SK-N-SH (cell line): Measurements from ENCODE around the gene DNAJC2. TPM values are rescaled to one million over a fixed set of nuclear protein-coding genes. Genes with fewer than 3 reads are reported as not detected.
"Not testable (repeated sequence)": the region's sequence is repeated elsewhere in the genome, so short reads cannot be mapped to it uniquely, and the experiment has no call there.

Source experiments
- CTCF ChIA-PET: fragments of 300-600, 350-600 bp; formaldehyde crosslinking; extraction: SDS; loops from one replicate; lab custom pipeline; 2021; lab: Yijun Ruan, JAX
- POLR2A ChIA-PET: fragments of 350-600 bp; sonication (Branson Sonifier 250); formaldehyde crosslinking; extraction: SDS; loops from one replicate; lab custom pipeline; 2020; ENCODE audit warnings: antibody characterized with exemption, inconsistent platforms; lab: Yijun Ruan, JAX
- DNase-seq: peaks from one replicate; pipeline ENCODE4 v3.0.0; 2012
- H2AFZ ChIP-seq: fragments of 200-600 bp; sonication (generic); 2 replicates; pipeline ENCODE4 v1.8.1; 2016; ENCODE audit warnings: antibody characterized with exemption, mild to moderate bottlenecking, low read depth
- H3F3A ChIP-seq: fragments of 200-600 bp; sonication (generic); replicated peaks from 2 replicates; pipeline ENCODE3; 2016; ENCODE audit warnings: antibody characterized with exemption, mild to moderate bottlenecking; ENCODE audit not compliant: insufficient read depth
- H3K27ac ChIP-seq, 2 experiments: fragments of 200-500 bp in 1 of 2; fragments of 200-600 bp in 1 of 2; sonication (Bioruptor generic) in 1 of 2; sonication (generic), shearing (Covaris generic) in 1 of 2; 2 replicates each; pipeline versions ENCODE4 v1.5.1 to v1.6.1; 2014 to 2016; ENCODE audit warnings: low read depth in 2 of 2, inconsistent platforms in 1 of 2, low read length in 1 of 2, mild to moderate bottlenecking in 1 of 2, mixed read lengths in 1 of 2
- H3K27me3 ChIP-seq: fragments of 200-600 bp; sonication (generic), shearing (Covaris generic); 2 replicates; pipeline ENCODE4 v1.6.1; 2016; ENCODE audit warnings: mixed run types; ENCODE audit not compliant: insufficient read depth
- H3K36me3 ChIP-seq, 2 experiments: fragments of 200-500 bp in 1 of 2; fragments of 200-600 bp in 1 of 2; sonication (Bioruptor generic) in 1 of 2; sonication (generic) in 1 of 2; replicated peaks in 1 of 2; 2 replicates each; pipeline versions ENCODE3 to v1.5.1; 2014 to 2016; ENCODE audit warnings: low read length in 1 of 2, mild to moderate bottlenecking in 1 of 2; ENCODE audit not compliant: insufficient read depth in 2 of 2, control insufficient read depth in 1 of 2
- H3K4me1 ChIP-seq, 2 experiments: fragments of 200-500 bp in 1 of 2; fragments of 200-600 bp in 1 of 2; sonication (Bioruptor generic) in 1 of 2; sonication (generic), shearing (Covaris generic) in 1 of 2; 2 replicates each; pipeline versions ENCODE4 v1.5.1 to v1.6.1; 2014 to 2016; ENCODE audit warnings: low read depth in 1 of 2, low read length in 1 of 2, mixed run types in 1 of 2; ENCODE audit not compliant: insufficient read depth in 2 of 2, control insufficient read depth in 1 of 2
- H3K4me2 ChIP-seq: fragments of 200-600 bp; sonication (generic), shearing (Covaris generic); 2 replicates; pipeline ENCODE4 v1.6.1; 2017; ENCODE audit warnings: mixed run types
- H3K4me3 ChIP-seq, 2 experiments: fragments of 200-500 bp in 1 of 2; fragments of 200-600 bp in 1 of 2; sonication (Bioruptor generic) in 1 of 2; sonication (generic), shearing (Covaris generic) in 1 of 2; 2 replicates each; pipeline versions ENCODE4 v1.5.1 to v1.8.1; 2014 to 2016; ENCODE audit warnings: low read depth in 2 of 2, inconsistent platforms in 1 of 2, low read length in 1 of 2, mild to moderate bottlenecking in 1 of 2, mixed read lengths in 1 of 2, moderate library complexity in 1 of 2
- H3K79me2 ChIP-seq: fragments of 200-600 bp; sonication (generic); 2 replicates; pipeline ENCODE4 v1.8.1; 2017; ENCODE audit warnings: mild to moderate bottlenecking; ENCODE audit not compliant: insufficient read depth
- H3K9ac ChIP-seq: fragments of 200-600 bp; sonication (generic); 2 replicates; pipeline ENCODE4 v1.6.1; 2017; ENCODE audit warnings: mixed run types
- H3K9me2 ChIP-seq: fragments of 200-600 bp; sonication (generic); 2 replicates; pipeline ENCODE4 v1.6.1; 2017; ENCODE audit warnings: mixed run types
- H3K9me3 ChIP-seq: fragments of 200-600 bp; sonication (generic); 2 replicates; pipeline ENCODE4 v1.6.1; 2017; ENCODE audit warnings: mixed run types, mild to moderate bottlenecking, moderate library complexity
- H4K20me1 ChIP-seq: fragments of 200-600 bp; sonication (generic); 2 replicates; pipeline ENCODE4 v1.6.1; 2017; ENCODE audit warnings: mild to moderate bottlenecking, mixed run types; ENCODE audit not compliant: insufficient read depth
- CHD2 ChIP-seq: fragments of 150-350 bp; IDR thresholded peaks from 2 replicates; pipeline ENCODE4 v1.6.1; 2018; ENCODE audit warnings: low read length; ENCODE audit not compliant: partially characterized antibody
- FOSL2 ChIP-seq: IDR thresholded peaks from 2 replicates; pipeline ENCODE4 v1.4.0; 2012; ENCODE audit warnings: low read depth, mild to moderate bottlenecking, moderate library complexity, borderline replicate concordance
- GABPA ChIP-seq: IDR thresholded peaks from 2 replicates; pipeline ENCODE4 v1.4.0; 2012; ENCODE audit warnings: low read depth, mild to moderate bottlenecking
- JUND ChIP-seq: IDR thresholded peaks from 2 replicates; pipeline ENCODE4 v1.4.0; 2012
- RCOR1 ChIP-seq: fragments of 150-350 bp; IDR thresholded peaks from 2 replicates; pipeline ENCODE4 v1.6.1; 2017; ENCODE audit warnings: antibody characterized with exemption, low read length
- SIN3A ChIP-seq: IDR thresholded peaks from 2 replicates; pipeline ENCODE4 v1.6.1; 2012; ENCODE audit warnings: low read depth, mild to moderate bottlenecking, low read length, moderate library complexity, borderline replicate concordance
- YY1 ChIP-seq: IDR thresholded peaks from 2 replicates; pipeline ENCODE4 v1.4.0; 2012; ENCODE audit warnings: low read depth, mild to moderate bottlenecking
- WGBS: methylation state at CpG from one replicate; pipeline ENCODE4 v1.1.6; 2017; ENCODE audit warnings: low lambda C conversion rate; 5-methylcytosine and 5-hydroxymethylcytosine counted together
- polyA plus RNA-seq, 3 experiments: library from polyadenylated mRNA; depleted of rRNA; stranded (reverse); fragments of >200 nt; gene quantifications; 2 replicates each; pipeline ENCODE4 v1.2.3, GENCODE V29; 2012
- TF ChIP-seq, protein P1 (sequence below): IDR thresholded peaks from 2 replicates; pipeline ENCODE4 v1.4.0; 2012; ENCODE audit warnings: low read depth
- TF ChIP-seq, protein P2 (sequence below): IDR thresholded peaks from 2 replicates; pipeline ENCODE4 v1.4.0; 2012; ENCODE audit warnings: low read depth, borderline replicate concordance
- TF ChIP-seq, protein P3 (sequence below): fragments of 200-600 bp; sonication (generic); IDR thresholded peaks from 2 replicates; pipeline ENCODE4 v1.6.1; 2017; ENCODE audit warnings: antibody characterized with exemption, mild to moderate bottlenecking, moderate library complexity

DNAJC2 gene
- polyA plus RNA-seq, 1 of the 3 experiments (the other 2 are of a cell fraction), result 18.9 TPM

DNA sequence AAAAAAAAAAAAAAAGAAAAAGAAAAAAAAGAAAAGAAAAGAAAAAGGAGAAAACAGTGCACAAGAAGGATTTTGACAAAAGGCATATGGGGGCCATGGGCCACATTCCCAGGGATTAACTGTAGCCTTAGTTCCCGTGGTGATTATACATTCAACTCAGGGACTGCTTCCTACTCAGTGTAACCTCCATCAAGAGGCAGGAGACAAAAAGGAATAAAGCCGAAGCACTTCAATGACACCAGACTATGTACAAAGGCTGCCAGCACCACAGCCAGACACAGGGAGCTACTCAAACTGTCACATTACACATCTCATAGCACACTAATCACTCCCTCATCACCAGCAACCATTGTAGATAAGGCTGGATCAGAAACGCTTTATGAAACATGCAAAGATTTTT lies 52.4 kb downstream of the DNAJC2 start:
- DNase-seq, result no peak
- no peak overlapping the region for H3K4me3 ChIP-seq
- peaks cover 3% of the 10 kb centered on the region for H3F3A ChIP-seq
- no peaks in the 10 kb centered on the region for H3K9me2 ChIP-seq
- POLR2A ChIA-PET, result no interaction called here
- WGBS, result 30% methylated on average over 3 of the region's 3 CpGs
- no peaks in the 10 kb centered on the region for H3K36me3 ChIP-seq
- H3K9ac ChIP-seq, result no peak overlapping the region
- TF ChIP-seq RCOR1 (no peak), SIN3A (no peak), JUND (no peak), YY1 (no peak), GABPA (no peak), FOSL2 (no peak), CHD2 (no peak)
- TF ChIP-seq, protein P1, sequence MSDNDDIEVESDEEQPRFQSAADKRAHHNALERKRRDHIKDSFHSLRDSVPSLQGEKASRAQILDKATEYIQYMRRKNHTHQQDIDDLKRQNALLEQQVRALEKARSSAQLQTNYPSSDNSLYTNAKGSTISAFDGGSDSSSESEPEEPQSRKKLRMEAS, result no peak
- TF ChIP-seq, protein P2, sequence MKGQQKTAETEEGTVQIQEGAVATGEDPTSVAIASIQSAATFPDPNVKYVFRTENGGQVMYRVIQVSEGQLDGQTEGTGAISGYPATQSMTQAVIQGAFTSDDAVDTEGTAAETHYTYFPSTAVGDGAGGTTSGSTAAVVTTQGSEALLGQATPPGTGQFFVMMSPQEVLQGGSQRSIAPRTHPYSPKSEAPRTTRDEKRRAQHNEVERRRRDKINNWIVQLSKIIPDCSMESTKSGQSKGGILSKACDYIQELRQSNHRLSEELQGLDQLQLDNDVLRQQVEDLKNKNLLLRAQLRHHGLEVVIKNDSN, result no peak
- peaks cover 15% of the 10 kb centered on the region; the same call in 1 of the 2 replicates for H3K27me3 ChIP-seq
- H4K20me1 ChIP-seq, result no peaks in the 10 kb centered on the region
- H2AFZ ChIP-seq, result no peak overlapping the region
- H3K79me2 ChIP-seq, result no peaks in the 10 kb centered on the region
- no peak overlapping the region for H3K4me2 ChIP-seq
- H3K4me1 ChIP-seq, result peaks cover 0 to 2% of the 10 kb centered on the region in 2 experiments; a peak in 1 of 4 replicates
- no peaks in the 10 kb centered on the region for H3K9me3 ChIP-seq
- no peak overlapping the region for H3K27ac ChIP-seq
- CTCF ChIA-PET, result interaction anchor here (1.2 to 2.6 kb wide), 3 partner anchors 12 to 1591 kb away, joined by 3 to 11 read pairs (median 3); no protein-coding TSS in a partner anchor

DNA sequence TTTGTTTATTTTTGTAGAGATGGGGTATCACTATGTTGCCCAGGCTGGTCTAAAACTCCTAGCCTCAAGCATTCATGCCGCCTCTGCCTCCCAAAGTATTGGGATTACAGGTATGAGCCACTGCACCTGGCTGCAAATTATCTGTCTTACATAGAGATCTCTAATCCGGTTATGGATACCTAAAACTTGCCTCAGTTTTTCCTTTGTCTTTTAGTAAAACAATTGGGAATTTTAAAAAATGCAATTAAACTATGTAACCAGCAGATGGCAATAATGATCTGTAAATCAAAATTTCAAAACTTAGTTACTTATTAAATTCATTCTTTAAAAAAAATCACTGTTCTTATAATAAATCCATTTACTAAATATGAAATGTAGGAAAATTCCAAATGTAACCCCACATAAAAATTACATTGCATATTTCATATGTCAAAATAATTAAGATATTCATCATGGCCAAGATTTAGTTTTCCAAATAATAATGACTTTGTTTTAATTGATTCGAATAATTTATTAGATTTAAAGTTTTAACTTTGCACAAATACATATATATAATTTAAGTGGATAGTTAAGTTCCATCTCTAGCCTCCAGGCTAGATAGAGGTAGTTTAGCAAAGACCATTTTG lies 61.7 kb downstream of the DNAJC2 start:
- not testable (repeated sequence) for H3F3A ChIP-seq

More for the DNA sequence above, 61.7 kb downstream of the DNAJC2 start:
- H3K4me3 ChIP-seq, CTCF ChIA-PET, H3K27me3 ChIP-seq, H3K79me2 ChIP-seq, H3K4me1 ChIP-seq, POLR2A ChIA-PET, H3K27ac ChIP-seq, H4K20me1 ChIP-seq, H3K9me2 ChIP-seq, H2AFZ ChIP-seq, DNase-seq, H3K36me3 ChIP-seq, H3K9ac ChIP-seq, H3K9me3 ChIP-seq, H3K4me2 ChIP-seq: not testable (repeated sequence)
- WGBS, result 6% methylated on average over 3 of the region's 3 CpGs
- TF ChIP-seq, protein P3, sequence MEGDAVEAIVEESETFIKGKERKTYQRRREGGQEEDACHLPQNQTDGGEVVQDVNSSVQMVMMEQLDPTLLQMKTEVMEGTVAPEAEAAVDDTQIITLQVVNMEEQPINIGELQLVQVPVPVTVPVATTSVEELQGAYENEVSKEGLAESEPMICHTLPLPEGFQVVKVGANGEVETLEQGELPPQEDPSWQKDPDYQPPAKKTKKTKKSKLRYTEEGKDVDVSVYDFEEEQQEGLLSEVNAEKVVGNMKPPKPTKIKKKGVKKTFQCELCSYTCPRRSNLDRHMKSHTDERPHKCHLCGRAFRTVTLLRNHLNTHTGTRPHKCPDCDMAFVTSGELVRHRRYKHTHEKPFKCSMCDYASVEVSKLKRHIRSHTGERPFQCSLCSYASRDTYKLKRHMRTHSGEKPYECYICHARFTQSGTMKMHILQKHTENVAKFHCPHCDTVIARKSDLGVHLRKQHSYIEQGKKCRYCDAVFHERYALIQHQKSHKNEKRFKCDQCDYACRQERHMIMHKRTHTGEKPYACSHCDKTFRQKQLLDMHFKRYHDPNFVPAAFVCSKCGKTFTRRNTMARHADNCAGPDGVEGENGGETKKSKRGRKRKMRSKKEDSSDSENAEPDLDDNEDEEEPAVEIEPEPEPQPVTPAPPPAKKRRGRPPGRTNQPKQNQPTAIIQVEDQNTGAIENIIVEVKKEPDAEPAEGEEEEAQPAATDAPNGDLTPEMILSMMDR, result peak; percentile 47
